HepG2 (cell line): Measurements from ENCODE around the gene SEMA3G.

ENCODE experiments used
- RAD51 ChIP-seq: fragments of 450-650 bp; IDR thresholded peaks from 2 replicates; pipeline ENCODE4 v1.6.1; 2016; ENCODE audit warnings: borderline replicate concordance
- SP2 ChIP-seq: sonication (generic); formaldehyde crosslinking; IDR thresholded peaks from 2 replicates; pipeline ENCODE4 v1.5.1; 2020; ENCODE audit warnings: mild to moderate bottlenecking, missing genetic modification reagents
- TCF7L2 ChIP-seq: IDR thresholded peaks from 2 replicates; pipeline ENCODE4 v1.6.1; 2011; ENCODE audit warnings: mild to moderate bottlenecking, low read depth, low read length, moderate library complexity
- TF ChIP-seq, protein P1 (sequence below): sonication (generic); formaldehyde crosslinking; IDR thresholded peaks from 2 replicates; pipeline ENCODE4 v1.5.0; 2020; ENCODE audit warnings: mild to moderate bottlenecking, missing genetic modification reagents, moderate library complexity

DNA sequence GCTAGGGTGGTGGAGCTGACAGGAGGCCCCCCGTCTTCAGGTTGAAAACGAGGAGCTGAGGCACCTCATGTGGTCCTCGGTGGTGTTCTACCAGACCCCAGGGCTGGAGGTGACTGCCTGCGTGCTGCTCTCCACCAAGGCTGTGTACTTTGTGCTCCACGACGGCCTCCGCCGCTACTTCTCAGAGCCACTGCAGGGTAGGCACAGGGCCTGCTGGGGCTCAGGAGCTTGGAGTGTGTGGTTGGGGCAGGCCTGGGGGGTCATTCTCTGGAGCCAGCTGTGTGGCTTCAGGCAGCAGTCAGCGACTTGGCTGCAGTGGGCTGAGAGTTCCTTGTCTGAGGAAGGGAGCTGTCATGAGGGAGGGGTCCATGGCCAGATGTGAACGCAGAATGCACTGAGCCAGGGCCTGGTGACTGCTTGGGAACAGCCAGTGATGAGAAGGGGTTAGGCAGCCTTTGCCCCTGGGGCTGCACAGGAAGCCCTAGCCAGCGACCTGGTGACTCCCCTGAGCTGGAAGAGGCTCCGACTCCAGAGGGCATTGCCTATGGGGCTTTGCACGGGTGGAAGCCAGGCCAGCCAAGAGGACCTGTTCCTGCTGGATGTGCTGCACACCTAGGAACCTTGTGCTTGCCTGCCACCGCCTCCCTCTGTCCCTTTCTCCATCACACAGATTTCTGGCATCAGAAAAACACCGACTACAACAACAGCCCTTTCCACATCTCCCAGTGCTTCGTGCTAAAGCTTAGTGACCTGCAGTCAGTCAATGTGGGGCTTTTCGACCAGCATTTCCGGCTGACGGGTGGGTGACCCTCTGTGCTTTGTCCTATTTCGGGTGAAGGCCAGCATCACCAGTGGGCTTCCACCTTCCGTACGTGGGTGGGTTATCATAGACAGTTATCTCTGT lies 45.4 kb upstream of the SEMA3G start:
- TF ChIP-seq TCF7L2 (no peak), RAD51 (no peak), SP2 (CRISPR knock-in tag) (no peak)
- TF ChIP-seq, protein P1, sequence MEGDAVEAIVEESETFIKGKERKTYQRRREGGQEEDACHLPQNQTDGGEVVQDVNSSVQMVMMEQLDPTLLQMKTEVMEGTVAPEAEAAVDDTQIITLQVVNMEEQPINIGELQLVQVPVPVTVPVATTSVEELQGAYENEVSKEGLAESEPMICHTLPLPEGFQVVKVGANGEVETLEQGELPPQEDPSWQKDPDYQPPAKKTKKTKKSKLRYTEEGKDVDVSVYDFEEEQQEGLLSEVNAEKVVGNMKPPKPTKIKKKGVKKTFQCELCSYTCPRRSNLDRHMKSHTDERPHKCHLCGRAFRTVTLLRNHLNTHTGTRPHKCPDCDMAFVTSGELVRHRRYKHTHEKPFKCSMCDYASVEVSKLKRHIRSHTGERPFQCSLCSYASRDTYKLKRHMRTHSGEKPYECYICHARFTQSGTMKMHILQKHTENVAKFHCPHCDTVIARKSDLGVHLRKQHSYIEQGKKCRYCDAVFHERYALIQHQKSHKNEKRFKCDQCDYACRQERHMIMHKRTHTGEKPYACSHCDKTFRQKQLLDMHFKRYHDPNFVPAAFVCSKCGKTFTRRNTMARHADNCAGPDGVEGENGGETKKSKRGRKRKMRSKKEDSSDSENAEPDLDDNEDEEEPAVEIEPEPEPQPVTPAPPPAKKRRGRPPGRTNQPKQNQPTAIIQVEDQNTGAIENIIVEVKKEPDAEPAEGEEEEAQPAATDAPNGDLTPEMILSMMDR (CRISPR knock-in tag): no peak
